Astrocyte of the spinal cord (primary cell): Measurements from ENCODE around the gene ZDHHC1.
"Not testable (repeated sequence)": the region's sequence is repeated elsewhere in the genome, so short reads cannot be mapped to it uniquely, and the experiment has no call there.

Source experiments
- DNase-seq: peaks from one replicate; pipeline ENCODE4 v3.0.0; 2011; ENCODE audit warnings: low read depth, low spot score
- H3K4me3 ChIP-seq: 2 replicates; pipeline ENCODE4 v1.5.1; 2011; ENCODE audit warnings: low read depth, mild to moderate bottlenecking, low read length, moderate library complexity
- CTCF ChIP-seq: IDR thresholded peaks from 2 replicates; pipeline ENCODE4 v1.5.1; 2012; ENCODE audit warnings: low read depth, mild to moderate bottlenecking, low read length, inconsistent platforms
- in situ Hi-C: cut with HindIII; loops from 2 replicates; pipeline ENCODE4 v1.10.0; 2017; ENCODE audit warnings: low sequenced_read_pairs

The ZDHHC1 gene

DNA sequence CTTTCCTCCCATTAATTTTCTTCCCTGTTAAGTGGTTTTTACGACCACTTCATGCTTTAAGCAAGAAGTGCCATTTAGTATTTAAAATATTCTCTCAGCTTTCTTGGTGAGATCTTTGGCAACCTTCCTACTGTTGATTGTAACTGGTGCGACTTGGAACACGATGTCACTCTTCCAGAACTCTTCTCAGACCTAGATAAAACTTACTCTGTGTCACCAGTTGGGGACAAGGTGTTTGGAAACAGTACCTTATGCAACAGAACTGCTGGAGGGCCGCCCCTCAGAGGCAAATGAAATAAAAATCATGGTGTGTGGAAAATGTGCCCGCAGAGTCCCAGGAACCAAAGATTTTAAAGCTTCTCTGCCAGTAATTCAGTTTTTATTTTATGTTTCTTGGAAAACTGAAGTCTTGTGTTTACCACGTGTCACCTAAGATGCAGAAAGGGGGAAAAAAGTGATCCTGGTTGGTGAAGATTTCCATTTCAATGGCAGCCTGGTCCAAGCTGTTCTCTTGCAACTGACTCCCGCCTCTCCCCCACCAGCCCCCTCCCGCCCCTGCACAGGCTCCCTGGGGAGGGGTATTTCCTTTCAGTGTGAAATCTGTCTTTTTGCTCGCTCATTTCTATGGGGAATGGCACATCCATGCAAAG lies 7.5 kb upstream of the ZDHHC1 start:
- in situ Hi-C loops: no loop called here
- no peak for TF ChIP-seq CTCF
- H3K4me3 ChIP-seq: no peak overlapping the region
- no peak for DNase-seq

- no peak for DNase-seq
- TF ChIP-seq CTCF: no peak
- no peak overlapping the region for H3K4me3 ChIP-seq
- in situ Hi-C loops: no loop called here
Observed at GRCh38 chr16:67423015-67423414, 6.7 kb upstream of the ZDHHC1 start.

- in situ Hi-C loops: no loop called here
- TF ChIP-seq CTCF: no peak
- no peak overlapping the region for H3K4me3 ChIP-seq
- DNase-seq: no peak
Observed at GRCh38 chr16:67421030-67421429, 4.8 kb upstream of the ZDHHC1 start.

DNA sequence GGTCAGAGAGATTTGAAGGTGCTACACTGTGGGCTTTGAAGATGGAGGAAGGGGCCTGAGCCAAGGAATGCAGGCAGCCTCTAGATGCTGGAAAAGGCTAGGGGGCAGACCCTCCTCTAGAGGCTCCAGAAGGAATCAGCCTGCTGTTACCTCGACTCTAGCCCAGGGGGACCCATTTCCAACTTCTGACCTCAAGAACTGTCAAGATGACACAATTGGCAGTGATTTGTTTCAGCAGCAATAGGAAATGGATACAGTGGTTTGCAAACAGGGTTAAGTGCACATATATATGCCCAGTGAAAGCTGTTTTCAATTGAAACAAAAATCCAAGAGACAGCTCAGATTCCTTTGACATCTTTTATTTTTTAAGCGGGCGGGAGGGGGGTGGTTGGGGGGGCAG lies 3.7 kb upstream of the ZDHHC1 start:
- H3K4me3 ChIP-seq: no peak overlapping the region
- no peak for TF ChIP-seq CTCF
- DNase-seq: no peak
- in situ Hi-C loops: no loop called here

DNA sequence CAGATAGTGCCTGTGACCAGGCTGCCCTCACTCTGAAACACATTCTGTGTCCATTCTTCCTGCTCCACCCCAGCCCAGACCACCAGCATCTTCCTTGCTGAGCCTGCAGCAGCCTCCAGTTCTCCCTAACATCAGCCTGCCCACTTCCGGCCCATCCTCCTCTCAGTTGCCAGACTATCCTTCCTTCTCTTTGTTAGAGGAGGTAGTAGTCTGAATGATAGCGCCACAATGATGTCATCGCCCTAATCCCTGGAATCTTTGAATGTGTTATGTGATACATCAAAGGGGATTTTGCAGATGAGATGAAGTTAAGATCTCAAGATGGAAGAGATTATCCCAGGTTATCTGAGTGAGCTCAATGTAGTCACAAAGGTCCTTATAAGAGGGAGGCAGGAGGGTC lies 3.2 kb upstream of the ZDHHC1 start:
- in situ Hi-C loops: no loop called here
- no peak for DNase-seq
- no peak overlapping the region for H3K4me3 ChIP-seq
- no peak for TF ChIP-seq CTCF

DNA sequence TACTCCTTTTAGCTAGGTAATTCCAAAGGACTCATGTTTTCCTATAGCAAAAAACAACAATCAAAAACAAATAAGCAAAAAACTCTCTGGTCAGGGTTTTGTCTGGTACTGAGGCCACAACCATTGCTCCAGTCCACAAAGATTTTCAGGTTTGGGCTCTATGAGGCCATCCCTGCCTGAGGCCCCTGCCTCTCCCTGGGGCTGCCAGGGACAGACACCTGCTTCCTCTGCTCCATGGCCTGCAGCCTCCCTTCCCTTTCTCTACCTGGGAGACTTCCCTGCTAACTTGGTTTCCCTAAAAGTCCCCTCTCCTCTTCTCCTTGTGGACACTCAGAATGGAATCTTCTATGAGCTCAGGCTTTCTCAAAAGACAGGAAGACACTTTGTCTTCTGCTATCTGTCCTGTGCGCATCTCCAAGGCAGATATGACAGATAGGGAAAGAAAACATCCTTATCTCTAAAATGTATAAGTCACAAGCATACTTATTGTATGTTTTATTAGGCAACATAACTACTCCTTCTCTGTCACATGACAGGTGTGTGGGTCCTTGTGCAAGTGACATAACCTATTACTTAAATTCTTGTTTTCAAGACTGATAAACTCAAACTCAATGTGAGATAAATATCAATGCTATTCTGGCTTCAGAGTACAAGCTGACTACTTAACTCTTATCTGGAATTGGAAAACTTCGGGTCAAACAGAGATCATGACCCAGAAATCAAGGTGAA lies 1.2 kb upstream of the ZDHHC1 start:
- DNase-seq: no peak
- no peak overlapping the region for H3K4me3 ChIP-seq
- in situ Hi-C loops: no loop called here
- no peak for TF ChIP-seq CTCF

- in situ Hi-C loops, DNase-seq: not testable (repeated sequence)
- H3K4me3 ChIP-seq: peak overlapping the region; percentile 56
Observed at GRCh38 chr16:67415421-67415820, 856 bp downstream of the ZDHHC1 start.
